GM18909 (cell line): ENCODE results near the gene WDFY1.
"Not testable (repeated sequence)": the region's sequence is repeated elsewhere in the genome, so short reads cannot be mapped to it uniquely, and the experiment has no call there.

ENCODE experiments used
- ATAC-seq: cut with Tn5 transposase; IDR thresholded peaks from one replicate; pipeline ENCODE4 v1.9.1; 2021; ENCODE audit warnings: mild to moderate bottlenecking; ENCODE audit not compliant: unreplicated experiment, poor library complexity

The WDFY1 gene

DNA sequence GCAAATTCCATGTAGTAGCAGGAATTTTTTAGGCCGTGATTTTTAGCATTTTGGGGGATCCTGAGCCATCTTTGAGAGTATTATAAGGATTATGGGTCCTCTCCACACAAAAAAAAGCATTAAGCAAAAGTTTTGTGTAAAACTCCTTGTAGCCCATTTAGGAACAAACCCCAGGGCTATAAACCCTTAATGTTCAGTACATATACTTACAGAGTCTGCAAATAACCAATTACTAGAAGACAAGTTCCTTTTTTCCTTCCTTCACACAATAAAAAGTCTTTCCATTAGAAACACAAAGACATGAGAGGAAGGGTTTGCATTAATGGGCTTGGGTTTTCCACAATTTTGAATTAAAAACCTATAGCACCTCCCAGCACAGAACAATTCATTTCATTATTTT, 44.6 kb downstream of the WDFY1 start:
- ATAC-seq, result no peak

DNA sequence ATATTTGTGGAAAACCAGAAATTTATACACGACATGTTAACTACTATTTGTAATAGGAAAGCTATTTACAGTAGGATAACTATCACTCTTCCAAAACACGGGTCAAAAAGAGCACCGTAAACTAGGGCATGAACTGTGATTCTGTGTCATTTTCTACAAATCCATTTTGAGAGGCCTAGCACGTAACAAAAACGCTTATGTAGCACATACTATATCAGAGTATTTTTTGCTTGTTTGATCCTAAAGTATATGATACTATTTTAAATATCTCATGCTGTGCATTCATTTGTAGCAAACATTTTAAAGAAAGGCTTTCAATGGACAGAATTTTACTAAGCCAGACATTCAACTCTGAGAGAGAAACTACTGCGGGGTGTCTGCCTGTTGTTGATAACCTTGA, 45.1 kb downstream of the WDFY1 start:
- no peak for ATAC-seq

DNA sequence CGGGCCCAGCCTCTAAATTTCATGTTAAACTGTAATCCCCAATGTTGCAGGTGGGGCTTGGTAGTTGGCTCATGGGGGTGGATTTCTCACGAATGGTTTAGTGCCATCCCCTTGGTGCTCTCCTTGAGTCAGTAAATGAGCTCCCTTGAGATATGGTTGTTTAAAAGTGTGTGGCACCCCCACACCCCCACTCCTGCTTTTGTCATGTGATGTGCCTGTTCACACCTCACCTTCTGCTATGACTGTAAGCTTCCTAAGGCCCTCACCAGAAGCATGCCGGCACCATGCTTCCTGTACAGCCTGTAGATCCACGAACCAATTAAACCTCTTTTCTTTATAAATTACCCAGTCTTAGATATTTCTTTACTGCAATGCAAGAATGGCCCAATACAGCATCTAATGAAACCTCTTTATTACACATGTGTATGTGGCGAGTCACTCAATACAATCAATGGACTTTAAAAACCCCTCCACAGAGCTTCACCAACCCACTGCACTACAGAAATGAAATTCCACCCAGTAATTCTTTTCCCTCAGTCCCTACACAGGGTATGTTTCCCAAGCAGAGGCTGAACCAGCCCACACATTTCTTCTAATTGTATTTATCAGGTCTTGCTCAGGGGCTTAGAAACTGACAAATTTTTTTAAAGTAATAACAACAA, 47.3 kb downstream of the WDFY1 start:
- ATAC-seq, result no peak

DNA sequence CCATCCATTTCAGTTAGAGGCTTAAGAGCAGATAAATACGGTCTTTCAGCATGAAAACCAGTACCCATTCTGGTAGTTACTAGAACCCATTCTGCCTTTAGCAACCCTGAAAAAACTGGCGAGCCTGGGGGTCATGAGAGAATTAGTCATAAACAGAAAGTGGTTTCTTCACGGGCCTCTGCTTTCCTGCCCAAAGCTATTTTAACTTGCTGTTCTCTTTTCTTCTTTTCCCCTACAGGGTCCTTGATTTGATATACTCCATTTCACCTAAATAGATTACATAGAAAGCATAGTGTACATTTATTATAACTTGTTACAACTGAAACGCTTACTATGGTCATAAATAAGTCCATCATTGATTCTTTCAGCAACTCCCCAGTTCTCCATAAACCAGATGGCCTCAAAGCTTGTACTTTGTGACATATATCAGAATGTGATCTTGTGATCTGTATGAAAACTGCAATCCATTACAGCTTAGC, 48.3 kb downstream of the WDFY1 start:
- ATAC-seq, result peak; percentile 76

DNA sequence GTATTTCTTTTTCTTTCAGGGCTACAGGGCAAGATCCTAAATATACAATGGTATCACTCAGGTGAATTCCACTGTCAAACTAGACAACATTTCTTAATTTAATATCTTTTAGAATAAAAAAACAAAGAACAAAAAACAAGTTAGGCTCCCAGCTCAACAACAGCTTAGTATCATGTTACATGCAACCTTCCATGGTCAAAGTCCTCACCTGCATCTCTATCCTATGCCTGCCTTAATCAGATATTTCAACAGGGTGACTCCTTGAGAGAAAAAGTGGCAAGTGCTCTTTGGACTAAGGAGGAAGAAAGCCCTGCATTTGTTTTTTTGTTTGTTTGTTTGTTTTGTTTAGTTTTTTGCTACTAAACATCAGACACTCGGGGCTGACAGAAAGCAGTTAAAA, 50.2 kb downstream of the WDFY1 start:
- ATAC-seq, result no peak

DNA sequence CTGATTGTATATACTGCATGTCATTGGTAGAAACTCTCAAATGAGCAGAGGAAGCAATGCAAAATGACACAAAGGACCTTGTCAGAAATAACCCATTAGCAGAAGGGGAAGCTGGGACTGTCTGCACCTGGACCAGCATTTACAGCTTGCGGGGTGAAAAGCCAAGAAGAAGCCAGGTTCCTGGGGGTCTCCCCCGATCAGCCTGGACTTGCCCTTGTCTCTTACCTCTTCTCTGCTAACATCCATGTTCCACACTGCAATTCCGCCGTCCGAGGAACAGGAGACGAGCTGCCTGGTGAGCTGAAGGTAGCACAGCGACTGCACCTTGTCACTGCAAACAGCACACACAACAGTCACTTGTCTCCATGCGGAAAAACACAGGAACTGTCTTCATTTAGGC, 51.1 kb downstream of the WDFY1 start:
- ATAC-seq, result no peak

DNA sequence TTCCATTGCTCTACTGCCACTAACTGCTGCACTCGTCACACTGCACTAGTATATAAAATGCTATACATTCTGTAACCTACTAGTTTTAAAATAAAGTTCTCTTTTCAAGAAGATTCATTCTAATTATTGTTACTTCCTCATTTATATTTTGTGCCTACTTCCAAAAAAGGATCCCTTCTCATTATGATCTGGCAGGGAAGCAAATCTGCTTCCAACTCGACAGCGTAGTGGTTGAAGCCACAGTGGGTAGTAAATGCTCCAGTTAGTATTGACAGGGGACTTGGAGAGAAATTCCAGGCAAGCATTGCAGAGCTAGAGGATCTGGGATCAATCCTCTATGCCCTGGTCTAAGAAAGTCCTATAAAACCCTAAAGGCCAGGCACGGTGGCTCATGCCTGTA, 54.4 kb downstream of the WDFY1 start:
- ATAC-seq, result no peak

DNA sequence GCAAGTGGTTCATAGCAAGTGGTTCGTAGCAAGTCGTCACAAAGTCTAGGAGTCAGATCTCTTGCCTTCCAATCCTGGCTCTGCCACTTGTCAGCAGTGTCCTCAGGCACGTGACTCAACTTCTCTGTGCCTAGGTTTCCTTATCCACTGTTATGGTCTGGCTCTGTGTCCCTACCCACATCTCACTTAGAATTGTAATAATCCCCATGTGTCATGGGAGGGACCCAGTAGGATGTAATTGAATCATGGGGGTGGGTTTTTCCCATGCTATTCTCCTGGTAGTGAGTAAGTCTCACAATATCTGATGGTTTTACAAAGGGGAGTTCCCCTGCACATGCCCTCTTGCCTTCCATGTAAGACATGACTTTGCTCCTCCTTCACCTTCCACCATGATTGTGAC, 55.9 kb downstream of the WDFY1 start:
- no peak for ATAC-seq

DNA sequence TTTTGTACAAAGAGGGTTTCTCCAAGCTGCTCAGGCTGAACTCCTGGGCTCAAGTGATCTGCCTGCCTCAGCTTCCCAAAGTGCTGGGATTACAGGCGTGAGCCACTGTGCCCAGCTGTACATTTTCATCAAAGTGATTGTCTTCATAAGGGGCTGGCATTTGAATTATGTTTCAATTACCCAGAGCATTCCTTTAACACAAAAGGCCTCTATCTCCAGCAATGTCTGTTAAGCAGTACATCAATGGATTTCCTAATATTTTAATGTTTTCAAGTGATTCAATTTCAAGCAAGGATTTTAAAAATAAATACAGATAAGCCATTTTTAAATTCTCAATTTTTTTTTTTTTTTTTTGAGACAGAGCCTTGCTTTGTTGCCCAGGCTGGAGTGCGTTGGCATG, 56.9 kb downstream of the WDFY1 start:
- no peak for ATAC-seq

DNA sequence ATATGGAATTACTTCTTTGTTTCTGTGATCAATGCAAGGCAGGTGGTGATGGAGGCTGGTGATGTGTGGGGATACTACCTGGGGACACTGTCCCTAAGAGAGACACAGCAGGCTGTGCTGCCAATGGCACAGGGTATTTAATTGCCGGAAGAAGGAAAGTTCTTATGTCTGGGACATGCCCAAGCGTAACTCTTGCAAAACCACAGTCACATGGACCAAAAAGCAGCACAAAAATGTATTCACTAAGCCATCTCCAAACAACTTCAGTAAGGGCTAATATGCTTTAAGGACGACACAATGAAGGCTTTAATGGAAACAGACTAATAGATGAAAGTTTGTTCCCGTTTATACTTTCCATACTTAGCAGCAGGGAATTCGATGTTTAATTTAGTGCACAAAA, 58.0 kb downstream of the WDFY1 start:
- no peak for ATAC-seq

DNA sequence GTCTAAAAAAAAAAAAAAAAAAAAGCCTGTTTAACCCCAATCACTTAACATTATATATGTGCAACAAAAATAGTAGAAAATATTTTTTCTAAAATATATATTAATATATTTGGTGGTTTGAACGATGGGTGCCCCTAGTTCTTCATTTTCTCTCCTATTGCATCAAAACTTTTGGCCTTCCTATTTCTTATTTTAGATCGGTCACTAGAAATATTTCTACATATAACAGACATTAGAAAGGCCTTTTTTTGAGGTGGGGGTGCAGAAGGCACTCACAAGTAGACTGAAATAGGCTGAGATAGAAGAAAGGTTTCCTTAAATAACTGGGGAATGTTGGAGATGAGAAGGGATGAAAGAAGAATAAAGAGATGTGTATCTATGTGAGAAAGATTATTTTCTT, 58.4 kb downstream of the WDFY1 start:
- ATAC-seq, result no peak

DNA sequence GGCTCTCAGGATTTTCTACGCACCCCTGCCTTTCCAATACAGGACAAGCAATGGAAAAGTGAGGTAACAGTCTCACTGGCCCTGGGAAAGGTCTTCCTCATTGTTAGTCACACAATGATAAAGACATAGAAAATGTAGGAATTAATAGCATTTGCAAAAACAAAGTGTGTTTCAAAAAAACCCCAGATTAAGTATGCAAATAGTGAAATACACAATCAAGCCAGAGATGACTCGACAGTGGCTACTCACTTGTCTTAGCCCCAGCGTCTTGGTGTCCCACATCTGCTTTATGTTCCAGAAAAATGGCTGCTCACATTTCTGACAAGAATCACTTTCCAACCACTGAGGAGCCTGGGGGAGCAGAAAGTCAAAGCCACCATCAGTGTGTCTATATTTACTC, 60.7 kb downstream of the WDFY1 start:
- peak; percentile 93 for ATAC-seq

DNA sequence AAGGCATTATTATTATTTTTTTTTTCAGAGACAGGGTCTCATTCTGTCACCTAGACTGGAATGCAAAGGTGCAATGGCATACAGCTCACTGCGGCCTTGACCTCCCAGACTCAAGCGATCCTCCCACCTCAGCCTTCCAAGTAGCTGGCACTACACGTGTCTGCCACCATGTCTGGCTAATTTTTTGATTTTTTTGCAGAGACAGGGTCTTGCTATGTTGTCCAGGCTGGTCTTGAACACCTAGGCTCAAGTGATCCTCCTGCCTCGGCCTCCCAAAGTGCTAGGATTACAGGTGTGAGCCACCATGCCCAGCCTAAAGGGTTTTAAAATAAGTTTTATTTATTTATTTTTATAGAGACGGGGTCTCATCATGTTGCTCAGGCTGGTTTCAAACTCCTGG, 62.4 kb downstream of the WDFY1 start:
- no peak for ATAC-seq

DNA sequence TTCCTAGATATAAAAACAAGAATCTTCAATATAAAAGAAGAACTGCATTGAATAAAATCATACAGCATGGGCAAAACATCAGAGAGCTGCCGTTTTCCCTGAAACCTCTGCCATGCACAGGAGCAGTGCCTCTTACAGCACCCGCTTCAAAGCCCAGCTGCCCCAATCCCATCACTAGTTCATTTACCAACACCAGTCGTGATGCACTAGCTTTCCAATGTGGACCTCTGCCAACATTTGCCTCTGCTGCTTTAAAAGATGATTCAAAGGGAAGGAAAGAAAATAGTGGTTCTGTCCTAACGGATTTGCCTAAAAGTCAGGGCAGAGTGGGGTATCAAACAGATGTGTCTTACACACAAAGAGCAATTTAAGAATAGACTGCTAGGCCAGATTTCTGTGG, 64.3 kb downstream of the WDFY1 start:
- no peak for ATAC-seq

DNA sequence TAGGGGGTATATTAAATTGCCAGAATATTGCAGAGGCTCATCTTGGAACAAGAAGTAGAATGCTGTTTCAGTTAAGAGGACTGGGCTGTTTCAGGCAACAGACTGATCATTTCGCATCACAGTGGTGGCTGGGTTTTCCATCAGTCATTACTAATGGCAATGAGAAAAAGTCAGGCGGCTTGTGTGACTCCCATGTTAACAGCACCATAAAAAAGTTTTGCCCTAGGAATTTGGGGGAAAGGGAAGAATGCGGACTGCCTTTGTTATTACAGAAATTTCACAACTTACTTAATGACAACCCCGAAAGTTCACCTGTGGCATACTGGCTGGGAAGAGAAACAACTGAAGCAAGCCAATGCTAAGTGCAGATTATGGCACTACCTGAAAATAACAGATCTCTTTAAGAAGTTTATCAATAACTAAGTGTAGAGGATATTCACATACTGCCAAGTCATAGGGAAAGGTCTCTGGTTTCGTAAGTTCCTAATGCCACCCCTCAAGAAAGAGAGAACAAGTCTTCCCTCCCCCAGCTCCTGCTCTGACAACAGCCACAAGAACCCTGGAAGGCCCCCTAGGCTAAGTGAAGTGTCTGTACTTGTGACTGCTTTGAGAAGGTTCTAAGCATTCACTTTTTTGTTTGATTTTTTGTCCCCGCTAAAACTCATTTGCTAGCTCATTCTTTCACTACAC, 67.3 kb downstream of the WDFY1 start:
- ATAC-seq, result peak; percentile 83

DNA sequence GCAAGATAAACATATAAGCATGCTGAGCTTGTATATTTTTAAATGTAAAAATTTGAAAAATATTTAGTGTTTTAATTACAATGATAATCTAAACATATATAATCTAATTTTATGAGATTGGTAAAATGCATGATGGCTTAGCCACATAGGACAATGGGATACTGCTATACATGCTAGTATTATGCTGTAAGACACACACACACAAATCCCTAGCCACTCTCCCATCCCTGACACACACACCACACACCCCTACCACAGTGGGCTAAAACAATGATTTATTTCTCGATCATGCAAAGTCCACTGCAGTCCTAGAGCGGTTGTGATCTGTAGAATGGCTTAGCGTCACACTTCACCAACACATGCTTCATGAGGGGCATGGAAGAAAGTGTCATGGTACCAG, 71.5 kb downstream of the WDFY1 start:
- ATAC-seq, result no peak

DNA sequence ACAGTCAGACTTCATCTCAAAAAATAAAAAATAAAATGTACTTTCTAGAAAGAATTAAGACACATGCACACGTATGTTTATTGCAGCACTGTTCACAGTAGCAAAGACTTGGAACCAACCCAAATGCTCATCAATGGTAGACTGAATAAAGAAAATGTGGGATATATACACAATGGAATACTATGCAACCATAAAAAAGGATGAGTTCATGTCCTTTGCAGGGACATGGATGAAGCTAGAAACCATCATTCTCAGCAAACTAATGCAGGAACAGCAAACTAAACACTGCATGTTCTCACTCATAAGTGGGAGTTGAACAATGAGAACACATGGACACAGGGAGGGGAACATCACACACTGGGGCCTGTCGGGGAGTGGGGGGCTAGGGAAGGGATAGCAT, 72.4 kb downstream of the WDFY1 start:
- ATAC-seq, result not testable (repeated sequence)

DNA sequence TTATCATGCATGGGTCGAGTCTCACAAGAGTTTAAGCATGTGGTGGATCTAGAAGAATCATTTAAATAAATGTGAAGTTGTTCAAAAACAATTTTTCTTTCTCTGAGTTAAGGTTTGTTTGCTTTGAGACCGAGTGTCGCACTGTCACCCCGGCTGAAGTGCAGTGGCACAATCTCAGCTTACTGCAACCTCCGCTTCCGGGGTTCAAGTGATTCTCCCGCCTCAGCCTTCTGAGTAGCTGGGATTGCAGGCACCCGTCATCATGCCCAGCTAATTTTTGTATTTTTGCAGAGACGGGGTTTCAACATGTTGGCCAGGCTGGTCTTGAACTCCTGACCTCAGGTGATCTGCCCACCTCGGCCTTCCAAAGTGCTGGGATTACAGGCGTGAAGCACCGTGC, 73.5 kb downstream of the WDFY1 start:
- ATAC-seq, result not testable (repeated sequence)

DNA sequence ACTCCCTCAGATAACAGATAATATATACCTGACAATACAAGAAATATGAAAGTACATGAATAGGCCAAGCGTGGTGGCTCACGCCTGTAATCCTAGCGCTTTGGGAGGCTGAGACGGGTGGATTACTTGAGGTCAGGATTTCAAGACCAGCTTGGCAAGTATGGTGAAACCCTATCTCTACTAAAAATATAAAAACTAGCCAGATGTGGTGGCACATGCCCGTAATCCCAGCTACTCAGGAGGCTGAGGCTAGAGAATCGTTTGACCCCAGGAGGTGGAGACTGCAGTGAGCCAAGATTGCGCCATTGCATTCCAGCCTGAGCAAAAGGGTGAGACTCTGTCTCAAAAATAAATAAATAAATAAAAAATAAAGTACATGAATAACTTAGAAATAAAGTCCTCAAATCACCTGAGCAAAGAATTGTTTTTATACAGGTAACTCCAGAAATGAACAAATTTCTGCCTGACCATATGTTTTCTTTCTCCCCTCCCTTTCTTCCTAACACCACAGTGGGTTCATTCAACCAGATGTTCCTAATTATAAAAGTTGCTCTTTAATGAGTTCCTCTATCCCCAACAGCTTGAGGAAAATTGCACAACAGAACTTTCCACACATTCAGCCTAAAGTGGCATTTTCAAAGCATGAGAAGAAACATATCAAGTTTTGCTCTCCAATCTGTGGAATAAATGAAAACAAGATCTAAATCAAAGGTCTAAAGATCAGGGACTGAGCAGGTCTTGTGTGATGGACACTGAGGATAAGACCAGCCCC, 74.1 kb downstream of the WDFY1 start:
- no peak for ATAC-seq

DNA sequence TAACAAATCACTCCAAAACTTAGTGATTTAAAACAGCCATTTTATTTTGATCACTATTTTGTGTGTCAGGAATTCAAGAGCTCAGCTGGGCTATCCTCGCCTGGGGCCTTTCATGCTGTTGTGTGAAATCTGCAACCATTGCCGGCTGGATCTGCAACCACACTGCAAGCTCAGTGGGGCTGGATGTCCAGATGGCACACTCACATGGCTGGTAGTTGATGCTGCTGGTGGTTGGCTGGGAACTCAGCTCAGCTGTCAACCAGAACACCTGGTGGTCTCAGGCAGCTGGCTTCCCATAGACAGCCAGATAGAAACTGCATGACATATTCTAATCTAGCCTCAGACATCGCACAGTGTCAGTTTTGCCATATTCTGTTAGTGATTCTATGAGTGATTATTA, 77.1 kb downstream of the WDFY1 start:
- ATAC-seq, result peak; percentile 79

DNA sequence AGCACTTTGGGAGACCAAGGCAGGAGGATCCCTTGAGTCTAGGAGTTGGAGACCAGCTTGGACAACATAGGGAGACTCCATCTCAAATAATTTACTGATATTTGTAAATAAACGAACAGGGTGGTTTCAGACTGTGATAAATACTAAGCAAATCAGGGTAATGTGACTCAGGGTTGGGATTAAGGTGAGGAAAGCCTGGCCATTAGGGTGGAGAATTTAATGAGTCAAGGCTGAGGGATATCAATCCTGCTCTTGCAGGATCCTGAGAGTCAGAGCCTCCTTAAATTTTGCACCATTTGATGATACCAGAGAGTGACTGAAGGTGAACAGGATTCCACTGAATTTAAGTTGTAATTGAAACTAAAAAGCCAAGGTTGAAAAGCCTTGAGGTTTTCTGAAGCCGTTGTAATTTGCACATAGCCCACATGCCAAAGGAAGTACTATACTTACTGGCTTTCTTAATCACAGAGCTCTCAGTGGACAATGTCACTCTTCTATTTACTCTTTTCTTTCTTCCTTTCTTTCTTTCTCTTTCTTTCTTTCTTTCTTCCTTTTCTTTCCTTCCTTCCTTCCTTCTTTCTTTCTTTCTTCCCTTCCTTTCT, 79.1 kb downstream of the WDFY1 start:
- peak; percentile 49 for ATAC-seq
